Thymus (tissue), 11 donors: ENCODE data around the gene LRRC74B. TPM values are rescaled to one million over a fixed set of nuclear protein-coding genes. Genes with fewer than 3 reads are reported as not detected.
"Not testable (repeated sequence)": the region's sequence is repeated elsewhere in the genome, so short reads cannot be mapped to it uniquely, and the experiment has no call there.

Source experiments
- DNase-seq, 9 donors: peaks; one replicate each; pipeline ENCODE4 v3.0.0-alpha.2; 2013; ENCODE audit warnings: low spot score in 9 of 9, low read depth in 6 of 9, missing footprints in 1 of 9
- H3K27ac ChIP-seq, 2 donors: one replicate each; pipeline ENCODE4 v1.5.1; 2013; ENCODE audit warnings: control low read depth in 1 of 2, low read depth in 1 of 2, low read length in 1 of 2, mild to moderate bottlenecking in 1 of 2, moderate library complexity in 1 of 2
- H3K27me3 ChIP-seq, 2 donors: one replicate each; pipeline ENCODE4 v1.5.1; 2013; ENCODE audit warnings: low read length in 1 of 2; ENCODE audit not compliant: control insufficient read depth in 2 of 2, insufficient read depth in 1 of 2
- H3K36me3 ChIP-seq, 2 donors: one replicate each; pipeline ENCODE4 v1.5.1; 2013; ENCODE audit warnings: low read length in 1 of 2, mild to moderate bottlenecking in 1 of 2, moderate library complexity in 1 of 2; ENCODE audit not compliant: control insufficient read depth in 2 of 2, insufficient read depth in 2 of 2
- H3K4me1 ChIP-seq, 2 donors: one replicate each; pipeline ENCODE4 v1.5.1; 2013; ENCODE audit warnings: low read length in 2 of 2; ENCODE audit not compliant: control insufficient read depth in 2 of 2, insufficient read depth in 2 of 2
- H3K4me3 ChIP-seq, 2 donors: one replicate each; pipeline ENCODE4 v1.5.1; 2013; ENCODE audit warnings: low read length in 2 of 2, control low read depth in 1 of 2, mild to moderate bottlenecking in 1 of 2
- H3K9me3 ChIP-seq, 2 donors: one replicate each; pipeline ENCODE4 v1.5.1; 2013; ENCODE audit warnings: low read length in 1 of 2, mild to moderate bottlenecking in 1 of 2; ENCODE audit not compliant: control insufficient read depth in 2 of 2, insufficient read depth in 1 of 2
- WGBS: extraction: QIAGEN DNeasy Blood & Tissue Kit; methylation state at CpG from one replicate; pipeline ENCODE4 v1.1.7; 2013; 5-methylcytosine and 5-hydroxymethylcytosine counted together
- polyA plus RNA-seq: library from polyadenylated mRNA; stranded (reverse); fragments of 200-250 nt; gene quantifications from one replicate; pipeline ENCODE4 v1.2.3, GENCODE V29; 2013
- total RNA-seq: library from RNA; stranded (reverse); fragments of 120-200 nt; gene quantifications from one replicate; pipeline ENCODE4 v1.2.4, GENCODE V29; 2013
- donor health status: healthy.

Gene LRRC74B
- total and polyA plus RNA-seq, 2 donors = 0.16 TPM; not detected in 1

DNA sequence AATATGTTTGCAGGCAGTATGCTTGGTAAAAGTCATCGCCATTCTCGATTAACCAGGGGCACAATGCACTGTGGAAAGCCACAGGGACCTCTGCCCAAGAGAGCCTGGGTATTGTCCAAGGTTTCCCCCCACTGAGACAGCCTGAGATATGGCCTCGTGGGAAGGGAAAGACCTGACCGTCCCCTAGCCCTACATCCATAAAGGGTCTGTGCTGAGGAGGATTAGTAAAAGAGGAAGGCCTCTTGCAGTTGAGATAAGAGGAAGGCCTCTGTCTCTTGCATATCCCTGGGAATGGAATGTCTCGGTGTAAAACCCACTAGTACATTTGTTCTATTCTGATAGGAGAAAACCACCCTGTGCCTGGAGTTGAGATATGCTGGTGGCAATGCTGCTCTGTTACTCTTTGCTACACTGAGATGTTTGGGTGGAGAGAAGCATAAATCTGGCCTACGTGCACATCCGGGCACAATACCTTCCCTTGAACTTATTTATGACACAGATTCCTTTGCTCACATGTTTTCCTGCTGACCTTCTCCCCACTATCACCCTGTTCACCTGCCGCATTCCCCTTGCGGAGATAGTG, 47.9 kb downstream of the LRRC74B start:
- H3K4me3 ChIP-seq, H3K27ac ChIP-seq, H3K9me3 ChIP-seq, H3K4me1 ChIP-seq, DNase-seq, H3K27me3 ChIP-seq, H3K36me3 ChIP-seq: not testable (repeated sequence)
- WGBS = 67% methylated on average over 9 of the region's 9 CpGs

DNA sequence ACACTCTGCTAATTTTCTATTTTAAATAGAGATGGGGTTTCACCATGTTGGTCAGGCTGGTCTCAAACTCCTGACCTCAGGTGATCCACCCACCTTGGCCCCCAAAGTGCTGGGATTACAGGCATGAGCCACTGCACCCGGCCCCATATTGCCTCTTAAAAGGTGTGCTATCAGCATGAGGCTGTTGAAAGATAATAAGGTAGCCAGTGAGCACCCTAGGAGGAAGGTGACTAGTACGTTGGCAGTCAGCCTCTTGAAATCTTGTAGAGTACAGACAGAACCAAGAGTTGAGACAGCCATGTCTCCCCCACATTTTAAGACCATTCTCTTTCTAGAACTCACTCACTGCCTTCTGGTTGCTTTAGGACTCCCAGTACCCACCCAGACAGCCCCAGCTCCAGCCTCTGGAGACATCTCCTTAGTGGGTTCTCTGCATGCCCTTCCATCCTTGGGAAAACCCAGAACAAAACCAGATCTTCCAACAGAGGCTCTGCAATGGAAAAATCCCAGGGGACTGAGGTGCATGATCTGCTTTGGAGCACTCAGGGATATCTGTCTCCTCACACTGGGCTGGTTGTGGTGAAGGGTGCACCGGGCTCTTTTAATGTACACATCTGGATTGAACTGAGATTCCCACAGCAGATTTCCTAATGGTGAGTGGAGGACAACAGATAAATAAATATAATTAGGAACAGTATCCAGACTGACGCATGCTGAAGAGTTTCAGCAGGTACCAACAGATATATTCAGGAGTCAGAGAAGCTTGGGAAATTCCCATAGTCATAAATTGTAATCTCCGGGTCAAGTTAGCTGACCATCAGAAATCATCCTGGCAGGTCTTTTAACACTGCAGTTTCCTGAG, 49.4 kb downstream of the LRRC74B start:
- WGBS = 91% methylated on average over 5 of the region's 5 CpGs
- no peaks in the 10 kb centered on the region for H3K4me1 ChIP-seq

DNA sequence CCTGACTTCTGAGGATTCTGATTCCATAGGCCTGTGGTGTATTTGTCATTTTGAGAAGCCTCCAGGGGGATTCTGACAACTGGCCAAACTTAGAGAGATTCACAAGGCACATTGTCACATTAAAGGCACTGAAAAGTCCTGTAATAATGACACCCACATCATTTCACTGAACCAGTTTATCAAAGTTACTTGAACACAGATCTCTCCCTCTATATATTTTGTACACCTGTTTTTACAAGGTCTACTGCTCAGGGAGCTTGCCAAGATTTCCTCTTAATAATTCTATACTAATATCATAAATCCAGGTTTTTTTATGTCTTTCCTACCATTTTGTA, 50.0 kb downstream of the LRRC74B start:
- Histone ChIP-seq H3K9me3 (no peaks in the 10 kb centered on the region), H3K27ac (no peak overlapping the region), H3K4me3 (no peak overlapping the region), H3K36me3 (no peaks in the 10 kb centered on the region), H3K4me1 (no peaks in the 10 kb centered on the region), H3K27me3 (peaks cover 0 to 3% of the 10 kb centered on the region in 2 donors)
- DNase-seq = no peak

More for the DNA sequence above, 49.4 kb downstream of the LRRC74B start:
- no peak overlapping the region for H3K4me3 ChIP-seq
- H3K27ac ChIP-seq = no peak overlapping the region
- H3K27me3 ChIP-seq = peaks cover 0 to 3% of the 10 kb centered on the region in 2 donors
- no peaks in the 10 kb centered on the region for H3K9me3 ChIP-seq
- no peak for DNase-seq
- H3K36me3 ChIP-seq = no peaks in the 10 kb centered on the region

DNA sequence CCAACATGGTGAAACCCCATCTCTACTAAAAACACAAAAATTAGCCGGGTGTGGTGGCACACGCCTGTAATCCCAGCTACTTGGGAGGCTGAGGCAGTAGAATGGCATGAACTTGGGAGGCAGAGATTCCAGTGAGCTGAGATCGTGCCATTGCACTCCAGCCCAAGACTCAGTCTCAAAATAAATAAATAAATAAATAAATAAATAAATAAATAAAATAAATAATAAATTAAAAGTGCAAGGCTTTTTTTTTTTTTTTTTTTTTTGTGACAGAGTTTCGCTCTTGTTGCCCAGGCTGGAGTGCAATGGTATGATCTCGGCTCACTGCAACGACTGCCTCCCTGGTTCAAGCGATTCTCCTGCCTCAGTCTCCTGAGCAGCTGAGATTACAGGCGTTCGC, 51.1 kb downstream of the LRRC74B start:
- DNase-seq, H3K36me3 ChIP-seq, H3K27ac ChIP-seq, H3K4me1 ChIP-seq, H3K27me3 ChIP-seq, H3K4me3 ChIP-seq, H3K9me3 ChIP-seq: not testable (repeated sequence)
- WGBS = 87% methylated on average over 9 of the region's 9 CpGs

DNA sequence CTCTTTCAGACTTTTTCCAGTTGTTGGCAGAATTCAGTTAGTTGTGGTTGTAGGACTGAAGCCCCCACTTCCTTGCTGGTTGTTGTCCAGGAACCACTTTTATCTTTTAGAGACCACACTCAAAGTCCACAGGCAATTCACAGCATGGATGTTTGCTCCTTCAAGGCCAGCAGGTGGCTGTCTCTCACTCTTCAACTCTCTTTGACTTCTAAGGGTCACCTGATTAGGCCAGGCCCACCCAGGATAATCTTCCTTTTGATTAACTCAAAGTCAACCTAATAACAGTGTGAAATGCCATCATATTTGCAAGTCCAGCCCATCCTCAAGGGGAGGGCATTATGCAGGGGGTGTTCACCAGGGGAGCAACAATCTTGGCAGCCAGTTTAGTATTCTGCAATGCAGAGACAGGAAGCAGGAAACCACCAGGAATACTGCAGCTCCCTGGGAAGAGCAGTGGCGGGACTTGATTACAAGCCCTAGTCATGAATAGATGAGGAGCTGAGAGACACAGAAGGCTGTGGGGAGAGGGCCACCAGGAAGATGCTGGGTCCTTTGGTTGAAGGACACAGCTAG, 52.4 kb downstream of the LRRC74B start:
- no peak overlapping the region for H3K4me3 ChIP-seq
- peaks cover 0 to 6% of the 10 kb centered on the region in 2 donors for H3K4me1 ChIP-seq
- no peak for DNase-seq
- no peaks in the 10 kb centered on the region for H3K36me3 ChIP-seq
- 86% methylated on average over 1 of the region's 1 CpG for WGBS
- H3K27ac ChIP-seq = no peak overlapping the region
- peaks cover 0 to 10% of the 10 kb centered on the region in 2 donors for H3K27me3 ChIP-seq
- H3K9me3 ChIP-seq = no peaks in the 10 kb centered on the region

DNA sequence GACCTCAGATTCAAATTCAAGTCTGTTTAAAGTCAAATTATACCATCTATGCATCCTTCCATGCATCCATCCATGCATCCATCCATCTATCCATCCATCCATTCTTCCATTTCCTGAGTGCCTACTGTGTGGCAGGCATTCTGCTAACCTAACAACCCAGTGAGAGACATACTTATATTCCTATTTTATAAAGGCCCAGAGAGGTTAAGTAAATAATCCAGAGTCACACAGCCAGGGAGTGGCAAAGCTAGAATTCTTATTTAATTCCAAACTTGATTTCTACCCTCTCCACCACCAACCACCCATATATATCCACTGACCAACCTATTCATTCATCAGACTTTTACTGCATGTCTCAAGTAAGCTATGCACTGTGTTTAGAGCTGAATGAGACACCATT, 53.8 kb downstream of the LRRC74B start:
- H3K36me3 ChIP-seq = no peaks in the 10 kb centered on the region
- no peak overlapping the region for H3K27ac ChIP-seq
- peaks cover 0 to 6% of the 10 kb centered on the region in 2 donors for H3K4me1 ChIP-seq
- H3K9me3 ChIP-seq = no peaks in the 10 kb centered on the region
- DNase-seq = no peak
- peaks cover 0 to 13% of the 10 kb centered on the region in 2 donors for H3K27me3 ChIP-seq
- no peak overlapping the region for H3K4me3 ChIP-seq

DNA sequence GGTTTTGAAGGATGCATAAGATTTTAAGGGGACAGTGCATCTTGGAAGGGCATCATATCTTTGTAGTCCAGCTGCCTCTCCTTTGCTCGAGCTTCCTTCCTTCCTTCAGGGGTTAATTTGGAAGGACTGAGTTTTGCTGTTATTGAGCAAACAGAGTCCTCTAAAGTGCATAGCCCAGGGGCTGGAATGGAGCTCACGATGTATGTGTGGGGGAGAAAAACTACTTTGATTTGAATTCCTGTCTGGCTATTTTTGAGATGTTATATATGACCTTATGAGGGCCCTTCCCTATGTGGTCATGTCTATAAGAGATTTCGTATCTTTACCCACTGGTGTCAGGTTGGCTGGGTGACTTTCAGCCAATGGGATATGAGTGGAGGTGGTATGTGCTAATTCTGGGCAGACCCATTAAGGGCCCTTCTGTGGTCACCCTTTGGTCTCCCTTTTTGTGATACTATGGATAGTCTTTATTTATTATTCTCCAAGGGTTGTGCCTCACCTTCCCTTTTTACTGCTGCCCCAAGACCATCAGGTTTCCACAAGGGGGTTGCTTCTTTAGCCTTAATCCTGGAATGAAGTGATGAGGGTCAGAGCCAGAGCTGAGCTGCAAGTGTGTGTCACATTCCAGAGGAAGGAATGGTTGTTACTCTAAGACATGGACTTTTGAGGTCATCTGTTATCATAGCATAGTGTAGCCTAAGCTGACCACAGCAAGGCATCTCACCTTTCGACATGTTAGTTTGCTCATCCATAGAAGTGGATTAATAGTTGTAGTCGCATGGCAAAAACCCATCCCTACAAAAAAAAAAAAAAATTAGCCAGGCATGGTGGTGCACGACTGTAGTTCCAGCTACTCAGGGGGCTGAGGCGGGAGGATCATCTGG, 54.6 kb downstream of the LRRC74B start:
- Histone ChIP-seq H3K27me3 (peaks cover 0 to 10% of the 10 kb centered on the region in 2 donors), H3K27ac (no peak overlapping the region), H3K36me3 (no peaks in the 10 kb centered on the region), H3K9me3 (no peaks in the 10 kb centered on the region), H3K4me3 (no peak overlapping the region), H3K4me1 (peaks cover 0 to 6% of the 10 kb centered on the region in 2 donors)
- DNase-seq = no peak
- WGBS = 88% methylated on average over 7 of the region's 7 CpGs

DNA sequence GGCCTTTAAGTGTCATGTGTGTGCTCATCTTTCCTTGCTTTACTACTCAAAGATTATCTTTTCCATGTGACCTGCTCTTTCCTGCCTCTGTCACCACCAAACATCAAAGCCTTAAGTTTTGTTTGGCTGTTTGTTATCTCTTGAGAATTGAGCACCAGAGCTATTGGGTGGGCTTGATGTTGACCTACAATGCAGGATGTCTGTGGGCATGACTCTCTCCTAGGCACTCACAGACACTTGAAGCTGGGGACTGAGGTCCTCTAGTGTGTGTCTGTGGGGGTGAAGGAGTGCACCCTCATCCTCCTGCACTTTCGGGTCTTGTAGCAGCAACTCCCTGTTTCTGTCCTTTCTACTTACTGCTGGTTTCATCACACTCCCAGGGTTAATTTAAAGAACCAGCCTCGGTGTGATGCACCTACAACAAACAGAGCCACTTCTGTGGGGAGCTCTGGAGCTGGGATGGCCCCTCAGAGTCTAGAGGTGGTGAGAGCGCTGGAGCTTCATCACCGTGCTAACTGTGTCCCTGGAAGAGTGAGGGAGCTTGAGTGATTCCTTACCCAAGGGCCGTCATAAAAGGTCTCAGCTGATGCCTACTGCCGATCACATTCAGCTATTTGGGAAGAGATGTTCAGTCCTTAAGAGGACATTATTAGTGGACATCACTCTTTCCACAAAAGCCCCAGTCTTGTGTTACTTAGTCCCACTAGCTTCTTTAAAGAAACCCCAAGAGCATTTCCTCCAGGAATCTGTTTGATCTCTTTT, 56.3 kb downstream of the LRRC74B start:
- no peak for DNase-seq
- Histone ChIP-seq H3K27me3 (peaks cover 0 to 10% of the 10 kb centered on the region in 2 donors), H3K9me3 (no peaks in the 10 kb centered on the region), H3K27ac (no peak overlapping the region), H3K4me1 (peaks cover 0 to 6% of the 10 kb centered on the region in 2 donors), H3K4me3 (no peak overlapping the region), H3K36me3 (no peaks in the 10 kb centered on the region)
- WGBS = 89% methylated on average over 6 of the region's 6 CpGs
